Measurements from ENCODE around the gene CD27.

CD27 gene

GRCh38 chr12:6434205-6435140 is 10.3 kb upstream of the CD27 start:
- no peaks in the 10 kb centered on the region for H4K20me1 ChIP-seq (ENCODE audit: low read depth, low read length)
- peak overlapping the region; percentile 64 for H3K4me2 ChIP-seq (ENCODE audit: low read depth, low read length, poor library complexity, severe bottlenecking)
- H3K9me2 ChIP-seq (replicated peaks; ENCODE audit: insufficient read depth, low read length) = no peaks in the 10 kb centered on the region
- no peak overlapping the region for H2AFZ ChIP-seq (ENCODE audit: low read depth, low read length, severe bottlenecking)
- no peak overlapping the region for H3K4me3 ChIP-seq (ENCODE audit: insufficient read depth, low read length, poor library complexity, severe bottlenecking)
- no peaks in the 10 kb centered on the region for H3K27me3 ChIP-seq (ENCODE audit: low read length)
- H3K36me3 ChIP-seq (ENCODE audit: low read length) = no peaks in the 10 kb centered on the region
- TF ChIP-seq EZH2phosphoT487 (conservative IDR thresholded peaks at IDR 0.05; ENCODE audit: low read length) = no peak
- TF ChIP-seq CTCF (IDR thresholded peaks at IDR 0.05; ENCODE audit: insufficient read depth, low read length, poor library complexity, severe bottlenecking) = no peak
- H3K9me3 ChIP-seq (ENCODE audit: insufficient read depth, low read length) = no peaks in the 10 kb centered on the region
- peak overlapping the region; percentile 95 for H3K27ac ChIP-seq (ENCODE audit: low read depth, low read length)
- H3K9ac ChIP-seq (ENCODE audit: low read length) = peak overlapping the region; percentile 39
- H3K79me2 ChIP-seq (ENCODE audit: insufficient read depth, low read length) = no peaks in the 10 kb centered on the region
- peaks cover 50% of the 10 kb centered on the region for H3F3A ChIP-seq (ENCODE audit: insufficient read depth)

- Histone ChIP-seq H3K36me3 (ENCODE audit: low read length) (no peaks in the 10 kb centered on the region), H4K20me1 (ENCODE audit: low read depth, low read length) (no peaks in the 10 kb centered on the region), H3K9me3 (ENCODE audit: insufficient read depth, low read length) (no peaks in the 10 kb centered on the region), H3K27ac (ENCODE audit: low read depth, low read length) (0 out of 2 replicates have a peak overlapping the region, but pooled peaks have one; percentile 23), H3K27me3 (ENCODE audit: low read length) (no peaks in the 10 kb centered on the region), H3K4me2 (ENCODE audit: low read depth, low read length, poor library complexity, severe bottlenecking) (no peak overlapping the region), H3K9me2 (replicated peaks; ENCODE audit: insufficient read depth, low read length) (no peaks in the 10 kb centered on the region), H3K79me2 (ENCODE audit: insufficient read depth, low read length) (no peaks in the 10 kb centered on the region), H2AFZ (ENCODE audit: low read depth, low read length, severe bottlenecking) (no peak overlapping the region), H3K4me3 (ENCODE audit: insufficient read depth, low read length, poor library complexity, severe bottlenecking) (no peak overlapping the region), H3K9ac (ENCODE audit: low read length) (no peak overlapping the region), H3F3A (ENCODE audit: insufficient read depth) (peaks cover 36% of the 10 kb centered on the region)
- TF ChIP-seq EZH2phosphoT487 (conservative IDR thresholded peaks at IDR 0.05; ENCODE audit: low read length) (no peak), CTCF (IDR thresholded peaks at IDR 0.05; ENCODE audit: insufficient read depth, low read length, poor library complexity, severe bottlenecking) (no peak)
These were observed 8.6 kb upstream of the CD27 start for GRCh38 chr12:6435961-6436715.

- Histone ChIP-seq H3K9me3 (ENCODE audit: insufficient read depth, low read length) (no peaks in the 10 kb centered on the region), H3K4me3 (ENCODE audit: insufficient read depth, low read length, poor library complexity, severe bottlenecking) (no peak overlapping the region), H3K27me3 (ENCODE audit: low read length) (no peaks in the 10 kb centered on the region), H3K79me2 (ENCODE audit: insufficient read depth, low read length) (no peaks in the 10 kb centered on the region), H3K9me2 (replicated peaks; ENCODE audit: insufficient read depth, low read length) (no peaks in the 10 kb centered on the region), H3K9ac (ENCODE audit: low read length) (no peak overlapping the region), H3K4me2 (ENCODE audit: low read depth, low read length, poor library complexity, severe bottlenecking) (no peak overlapping the region), H3K36me3 (ENCODE audit: low read length) (no peaks in the 10 kb centered on the region), H2AFZ (ENCODE audit: low read depth, low read length, severe bottlenecking) (no peak overlapping the region), H3K27ac (ENCODE audit: low read depth, low read length) (no peak overlapping the region), H4K20me1 (ENCODE audit: low read depth, low read length) (no peaks in the 10 kb centered on the region), H3F3A (ENCODE audit: insufficient read depth) (peaks cover 35% of the 10 kb centered on the region)
- TF ChIP-seq EZH2phosphoT487 (conservative IDR thresholded peaks at IDR 0.05; ENCODE audit: low read length) (no peak), CTCF (IDR thresholded peaks at IDR 0.05; ENCODE audit: insufficient read depth, low read length, poor library complexity, severe bottlenecking) (no peak)
These were observed 7.2 kb upstream of the CD27 start for GRCh38 chr12:6437586-6437985.

Measured in SU-DHL-6 (cell line).